Astrocyte (in vitro differentiated cells and primary cell): ENCODE data around the gene DACT3. TPM values are rescaled to one million over a fixed set of nuclear protein-coding genes. Genes with fewer than 3 reads are reported as not detected.
A peak's percentile ranks its signal among the peaks of the same experiment; 100 is the strongest.

Experiments
- DNase-seq: peaks from one replicate; pipeline ENCODE4 v3.0.0-alpha.2; 2010; ENCODE audit warnings: low read depth
- FAIRE-seq: peaks from 2 replicates; lab custom pipeline; 2011; peaks lifted over from hg19 to GRCh38; lab: Jason Lieb, UNC
- H2AFZ ChIP-seq: 2 replicates; pipeline ENCODE4 v1.6.0; 2012; ENCODE audit warnings: low read depth, low read length, inconsistent platforms
- H3K27ac ChIP-seq: 2 replicates; pipeline ENCODE4 v1.5.1; 2011; ENCODE audit warnings: low read depth, low read length, inconsistent platforms
- H3K27me3 ChIP-seq: 2 replicates; pipeline ENCODE4 v1.6.0; 2011; ENCODE audit warnings: low read length, inconsistent platforms; ENCODE audit not compliant: insufficient read depth
- H3K36me3 ChIP-seq: 2 replicates; pipeline ENCODE4 v1.5.1; 2011; ENCODE audit warnings: low read length, inconsistent platforms; ENCODE audit not compliant: insufficient read depth
- H3K4me1 ChIP-seq: 2 replicates; pipeline ENCODE4 v1.5.1; 2011; ENCODE audit warnings: low read length, inconsistent platforms; ENCODE audit not compliant: insufficient read depth
- H3K4me2 ChIP-seq: 2 replicates; pipeline ENCODE4 v1.6.0; 2012; ENCODE audit warnings: low read length, inconsistent platforms
- H3K4me3 ChIP-seq: 2 replicates; pipeline ENCODE4 v1.5.1; 2011; ENCODE audit warnings: low read depth, mild to moderate bottlenecking, low read length, inconsistent platforms; ENCODE audit not compliant: insufficient read depth
- H3K79me2 ChIP-seq: 2 replicates; pipeline ENCODE4 v1.6.0; 2012; ENCODE audit warnings: mild to moderate bottlenecking, low read length, inconsistent platforms; ENCODE audit not compliant: insufficient read depth
- H3K9ac ChIP-seq: 2 replicates; pipeline ENCODE4 v1.6.0; 2012; ENCODE audit warnings: mild to moderate bottlenecking, low read length, inconsistent platforms
- H3K9me3 ChIP-seq: 2 replicates; pipeline ENCODE4 v1.5.1; 2012; ENCODE audit warnings: low read depth, mild to moderate bottlenecking, low read length, inconsistent platforms; ENCODE audit not compliant: insufficient read depth
- H4K20me1 ChIP-seq: 2 replicates; pipeline ENCODE4 v1.6.0; 2012; ENCODE audit warnings: low read length, inconsistent platforms; ENCODE audit not compliant: insufficient read depth
- H3K27ac Mint-ChIP-seq: one replicate; pipeline ENCODE4 v1.8.0; 2021; ENCODE audit warnings: mild to moderate bottlenecking, mixed read lengths; ENCODE audit not compliant: unreplicated experiment
- H3K27me3 Mint-ChIP-seq: one replicate; pipeline ENCODE4 v1.8.0; 2021; ENCODE audit warnings: low read depth, mixed read lengths; ENCODE audit not compliant: unreplicated experiment
- H3K36me3 Mint-ChIP-seq: one replicate; pipeline ENCODE4 v1.8.0; 2021; ENCODE audit warnings: low read depth, mixed read lengths; ENCODE audit not compliant: unreplicated experiment
- H3K4me1 Mint-ChIP-seq: one replicate; pipeline ENCODE4 v1.8.0; 2021; ENCODE audit warnings: low read depth, mixed read lengths; ENCODE audit not compliant: unreplicated experiment
- H3K4me3 Mint-ChIP-seq: one replicate; pipeline ENCODE4 v1.8.0; 2021; ENCODE audit warnings: mild to moderate bottlenecking, moderate library complexity, mixed read lengths; ENCODE audit not compliant: unreplicated experiment
- H3K9me3 Mint-ChIP-seq: one replicate; pipeline ENCODE4 v1.8.0; 2021; ENCODE audit warnings: mild to moderate bottlenecking, mixed read lengths; ENCODE audit not compliant: unreplicated experiment
- CTCF ChIP-seq: IDR thresholded peaks from 2 replicates; pipeline ENCODE4 v1.5.1; 2011; ENCODE audit warnings: low read depth, mild to moderate bottlenecking, inconsistent platforms, low read length, moderate library complexity; ENCODE audit not compliant: insufficient read depth
- EZH2 ChIP-seq: IDR thresholded peaks from 2 replicates; pipeline ENCODE4 v1.6.1; 2012; ENCODE audit warnings: mild to moderate bottlenecking, low read length, inconsistent platforms; ENCODE audit not compliant: insufficient read depth
- total RNA-seq: library from RNA; stranded (reverse); gene quantifications from 2 replicates; pipeline ENCODE4 v1.2.1, GENCODE V29; 2021

Gene DACT3
- total RNA-seq, 1 donor from 2014 or later: 19.8 TPM

DNA sequence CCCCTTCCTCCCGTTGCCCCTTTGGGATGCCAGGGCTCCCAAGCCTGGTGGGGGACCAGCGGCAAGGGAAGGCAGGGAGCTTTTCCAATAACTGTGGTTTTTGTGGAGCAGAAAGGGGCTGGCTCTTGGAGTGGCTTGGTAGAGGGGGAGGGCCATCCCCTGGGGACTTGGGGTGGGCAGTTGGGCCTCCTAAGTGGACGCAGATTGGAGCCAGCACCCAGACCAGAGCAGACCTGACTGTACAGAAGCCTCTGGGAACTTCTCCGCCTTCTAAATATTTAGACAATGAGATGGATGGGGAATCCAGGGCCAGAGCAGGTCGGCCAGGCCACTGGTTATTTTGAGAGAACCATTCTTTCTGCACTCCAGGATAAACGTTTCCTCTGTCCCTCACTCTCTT lies 40.3 kb downstream of the DACT3 start:
- Histone ChIP-seq H3K27ac (no peak overlapping the region), H3K4me3 (no peak overlapping the region), H3K9ac (no peak overlapping the region), H3K4me2 (peak overlapping the region; percentile 63), H4K20me1 (no peaks in the 10 kb centered on the region), H3K9me3 (no peaks in the 10 kb centered on the region), H3K36me3 (no peaks in the 10 kb centered on the region), H3K79me2 (no peaks in the 10 kb centered on the region), H3K27me3 (no peaks in the 10 kb centered on the region), H3K4me1 (peaks cover 34% of the 10 kb centered on the region), H2AFZ (peak overlapping the region; percentile 69)
- peak; percentile 66 for DNase-seq
- Mint-ChIP-seq H3K4me3 (no peak overlapping the region), H3K4me1 (peaks cover 12% of the 10 kb centered on the region), H3K9me3 (no peaks in the 10 kb centered on the region), H3K27me3 (peaks cover 7% of the 10 kb centered on the region), H3K36me3 (no peaks in the 10 kb centered on the region), H3K27ac (no peak overlapping the region)
- no peak for FAIRE-seq
- no peak for TF ChIP-seq EZH2
- no peak for TF ChIP-seq CTCF

- Histone ChIP-seq H3K79me2 (no peaks in the 10 kb centered on the region), H3K36me3 (no peaks in the 10 kb centered on the region), H3K9ac (no peak overlapping the region), H3K4me1 (peaks cover 30% of the 10 kb centered on the region), H3K9me3 (no peaks in the 10 kb centered on the region), H3K27me3 (no peaks in the 10 kb centered on the region), H4K20me1 (no peaks in the 10 kb centered on the region), H3K4me2 (peak overlapping the region; percentile 63), H3K27ac (no peak overlapping the region), H3K4me3 (no peak overlapping the region), H2AFZ (no peak overlapping the region)
- Mint-ChIP-seq H3K4me3 (no peak overlapping the region), H3K9me3 (no peaks in the 10 kb centered on the region), H3K27ac (no peak overlapping the region), H3K4me1 (peaks cover 12% of the 10 kb centered on the region), H3K27me3 (peaks cover 7% of the 10 kb centered on the region), H3K36me3 (no peaks in the 10 kb centered on the region)
- FAIRE-seq (no peak), DNase-seq (no peak)
- TF ChIP-seq CTCF (no peak), EZH2 (no peak)
These were observed 40.7 kb downstream of the DACT3 start for GRCh38 chr19:46620267-46620666.

GRCh38 chr19:46618670-46619231 lies 42.2 kb downstream of the DACT3 start:
- no peaks in the 10 kb centered on the region for H3K27me3 ChIP-seq
- no peak overlapping the region for H3K4me3 Mint-ChIP-seq
- no peak for FAIRE-seq

More at GRCh38 chr19:46618670-46619231, 42.2 kb downstream of the DACT3 start:
- no peaks in the 10 kb centered on the region for H3K9me3 ChIP-seq
- Mint-ChIP-seq H3K27me3 (peaks cover 5% of the 10 kb centered on the region), H3K4me1 (peaks cover 11% of the 10 kb centered on the region), H3K36me3 (no peaks in the 10 kb centered on the region), H3K9me3 (no peaks in the 10 kb centered on the region), H3K27ac (no peak overlapping the region)
- H3K4me1 ChIP-seq: peaks cover 24% of the 10 kb centered on the region
- no peak overlapping the region for H3K4me3 ChIP-seq
- peak; percentile 25 for DNase-seq
- H3K9ac ChIP-seq: no peak overlapping the region
- no peak overlapping the region for H3K27ac ChIP-seq
- H4K20me1 ChIP-seq: no peaks in the 10 kb centered on the region
- no peak overlapping the region for H3K4me2 ChIP-seq
- H3K79me2 ChIP-seq: no peaks in the 10 kb centered on the region
- no peaks in the 10 kb centered on the region for H3K36me3 ChIP-seq
- TF ChIP-seq EZH2 (no peak), CTCF (no peak)
- H2AFZ ChIP-seq: no peak overlapping the region
